ENCODE measurements around the gene HCFC1R1. TPM values are rescaled to one million over a fixed set of nuclear protein-coding genes. Genes with fewer than 3 reads are reported as not detected.
A peak's percentile ranks its signal among the peaks of the same experiment; 100 is the strongest.

Gene HCFC1R1
- total RNA-seq, 2 donors from 2014 or later, result 49.8 to 59.1 TPM

DNA sequence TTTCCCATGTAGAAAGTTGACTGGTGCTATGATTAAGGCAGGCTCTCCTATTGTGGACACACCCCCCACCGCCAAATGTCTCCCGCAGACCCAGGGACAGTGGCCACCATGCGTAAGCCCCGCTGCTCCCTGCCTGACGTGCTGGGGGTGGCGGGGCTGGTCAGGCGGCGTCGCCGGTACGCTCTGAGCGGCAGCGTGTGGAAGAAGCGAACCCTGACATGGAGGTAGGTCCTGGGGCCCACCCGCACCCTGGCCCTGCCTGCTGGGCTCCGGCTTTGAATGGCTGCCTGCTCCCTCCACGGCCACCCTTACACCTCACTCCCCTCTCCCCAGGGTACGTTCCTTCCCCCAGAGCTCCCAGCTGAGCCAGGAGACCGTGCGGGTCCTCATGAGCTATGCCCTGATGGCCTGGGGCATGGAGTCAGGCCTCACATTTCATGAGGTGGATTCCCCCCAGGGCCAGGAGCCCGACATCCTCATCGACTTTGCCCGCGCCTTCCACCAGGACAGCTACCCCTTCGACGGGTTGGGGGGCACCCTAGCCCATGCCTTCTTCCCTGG, 26.3 kb upstream of the HCFC1R1 start:
- 95 to 99% methylated on average over 14 to 26 of the region's 26 CpGs for WGBS, 2 experiments (ENCODE audit: insufficient coverage in 1 of 2, insufficient read length in 1 of 2)
- peaks cover 34% of the 10 kb centered on the region for H3K27me3 ChIP-seq (ENCODE audit: control insufficient read depth, insufficient read depth, low read length, poor library complexity, severe bottlenecking)
- no peak overlapping the region for H3K4me3 Mint-ChIP-seq
- H3K4me1 Mint-ChIP-seq, result peaks cover 3% of the 10 kb centered on the region
- no peaks in the 10 kb centered on the region for H3K9me3 Mint-ChIP-seq
- H3K27ac Mint-ChIP-seq, result no peak overlapping the region
- no peak overlapping the region for H3K9ac ChIP-seq (ENCODE audit: extremely low read depth, low read length, poor library complexity, severe bottlenecking)
- peaks cover 63% of the 10 kb centered on the region for H3K27me3 Mint-ChIP-seq (ENCODE audit: insufficient read depth)
- no peaks in the 10 kb centered on the region for H3K36me3 ChIP-seq (ENCODE audit: control insufficient read depth, insufficient read depth, low read length)
- H3K27ac ChIP-seq (ENCODE audit: low read depth, low read length), result no peak overlapping the region
- no peak overlapping the region for H3K4me3 ChIP-seq (ENCODE audit: low read length)
- H3K36me3 Mint-ChIP-seq (ENCODE audit: low read depth), result peaks cover 13% of the 10 kb centered on the region
- TF ChIP-seq, protein P1, sequence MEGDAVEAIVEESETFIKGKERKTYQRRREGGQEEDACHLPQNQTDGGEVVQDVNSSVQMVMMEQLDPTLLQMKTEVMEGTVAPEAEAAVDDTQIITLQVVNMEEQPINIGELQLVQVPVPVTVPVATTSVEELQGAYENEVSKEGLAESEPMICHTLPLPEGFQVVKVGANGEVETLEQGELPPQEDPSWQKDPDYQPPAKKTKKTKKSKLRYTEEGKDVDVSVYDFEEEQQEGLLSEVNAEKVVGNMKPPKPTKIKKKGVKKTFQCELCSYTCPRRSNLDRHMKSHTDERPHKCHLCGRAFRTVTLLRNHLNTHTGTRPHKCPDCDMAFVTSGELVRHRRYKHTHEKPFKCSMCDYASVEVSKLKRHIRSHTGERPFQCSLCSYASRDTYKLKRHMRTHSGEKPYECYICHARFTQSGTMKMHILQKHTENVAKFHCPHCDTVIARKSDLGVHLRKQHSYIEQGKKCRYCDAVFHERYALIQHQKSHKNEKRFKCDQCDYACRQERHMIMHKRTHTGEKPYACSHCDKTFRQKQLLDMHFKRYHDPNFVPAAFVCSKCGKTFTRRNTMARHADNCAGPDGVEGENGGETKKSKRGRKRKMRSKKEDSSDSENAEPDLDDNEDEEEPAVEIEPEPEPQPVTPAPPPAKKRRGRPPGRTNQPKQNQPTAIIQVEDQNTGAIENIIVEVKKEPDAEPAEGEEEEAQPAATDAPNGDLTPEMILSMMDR (conservative IDR thresholded peaks at IDR 0.05), result no peak
- no peaks in the 10 kb centered on the region for H3K9me3 ChIP-seq (ENCODE audit: control insufficient read depth, low read length)
- H3K4me1 ChIP-seq (ENCODE audit: control insufficient read depth, insufficient read depth, low read length), result no peaks in the 10 kb centered on the region
- DNase-seq, result no peak

DNA sequence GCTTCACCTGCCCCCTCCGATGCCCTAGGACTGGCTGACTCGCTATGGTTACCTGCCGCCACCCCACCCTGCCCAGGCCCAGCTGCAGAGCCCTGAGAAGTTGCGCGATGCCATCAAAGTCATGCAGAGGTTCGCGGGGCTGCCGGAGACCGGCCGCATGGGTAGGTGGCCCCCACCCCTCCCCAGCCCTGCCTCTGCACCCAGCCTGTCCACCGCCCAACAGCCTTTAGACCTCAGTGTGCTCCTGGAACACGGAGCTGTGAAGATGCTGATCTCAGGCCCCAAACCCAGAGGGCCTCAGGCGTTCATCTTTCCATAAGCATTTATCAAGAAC, 23.6 kb upstream of the HCFC1R1 start:
- Histone ChIP-seq H3K36me3 (ENCODE audit: control insufficient read depth, insufficient read depth, low read length) (no peaks in the 10 kb centered on the region), H3K4me3 (ENCODE audit: low read length) (no peak overlapping the region), H3K9me3 (ENCODE audit: control insufficient read depth, low read length) (no peaks in the 10 kb centered on the region), H3K9ac (ENCODE audit: extremely low read depth, low read length, poor library complexity, severe bottlenecking) (no peak overlapping the region), H3K27me3 (ENCODE audit: control insufficient read depth, insufficient read depth, low read length, poor library complexity, severe bottlenecking) (peaks cover 59% of the 10 kb centered on the region), H3K4me1 (ENCODE audit: control insufficient read depth, insufficient read depth, low read length) (no peaks in the 10 kb centered on the region), H3K27ac (ENCODE audit: low read depth, low read length) (no peak overlapping the region)
- Mint-ChIP-seq H3K27me3 (ENCODE audit: insufficient read depth) (peaks cover 69% of the 10 kb centered on the region), H3K27ac (no peak overlapping the region), H3K9me3 (no peaks in the 10 kb centered on the region), H3K4me1 (peaks cover 4% of the 10 kb centered on the region), H3K4me3 (peak overlapping the region; percentile 63), H3K36me3 (ENCODE audit: low read depth) (peaks cover 3% of the 10 kb centered on the region)
- TF ChIP-seq, protein P1 (conservative IDR thresholded peaks at IDR 0.05), result no peak
- peak; percentile 76 for DNase-seq
- 36 to 54% methylated on average over 2 to 13 of the region's 13 CpGs for WGBS, 2 experiments (ENCODE audit: insufficient coverage in 1 of 2, insufficient read length in 1 of 2)

DNA sequence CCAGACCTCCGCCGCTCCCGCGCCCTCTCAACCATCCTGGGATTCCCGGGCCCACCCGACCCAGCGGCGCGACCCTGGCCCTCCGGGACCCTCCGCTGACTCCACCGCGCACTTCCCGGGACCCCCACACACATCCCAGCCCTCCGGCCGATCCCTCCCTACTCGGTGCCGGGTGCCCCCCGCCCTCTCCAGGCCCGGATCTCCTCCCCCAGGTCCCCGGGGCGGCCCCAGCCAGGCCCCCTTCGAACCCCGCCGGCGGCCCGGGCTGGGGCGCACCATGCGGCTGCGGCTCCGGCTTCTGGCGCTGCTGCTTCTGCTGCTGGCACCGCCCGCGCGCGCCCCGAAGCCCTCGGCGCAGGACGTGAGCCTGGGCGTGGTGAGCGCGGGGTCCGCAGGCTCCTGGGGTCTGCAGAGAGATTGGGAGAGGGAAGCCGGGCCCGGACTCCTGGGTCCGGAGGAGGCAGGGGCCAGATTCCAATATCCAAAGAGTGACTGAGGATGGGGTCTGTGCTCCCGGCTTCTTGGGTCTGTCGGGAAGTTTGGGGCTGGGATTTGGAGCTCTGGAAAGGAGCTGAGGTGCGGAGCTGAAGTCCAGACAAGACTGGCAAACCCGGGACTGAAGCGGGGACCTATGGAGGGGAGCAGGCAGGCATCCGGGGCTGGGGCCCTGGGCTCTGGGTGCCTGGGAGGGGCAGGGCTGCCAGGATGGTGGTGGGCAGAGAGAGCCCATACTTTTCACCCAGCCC, 23.1 kb upstream of the HCFC1R1 start:
- peaks cover 4% of the 10 kb centered on the region for H3K4me1 Mint-ChIP-seq
- Histone ChIP-seq H3K9me3 (ENCODE audit: control insufficient read depth, low read length) (no peaks in the 10 kb centered on the region), H3K9ac (ENCODE audit: extremely low read depth, low read length, poor library complexity, severe bottlenecking) (no peak overlapping the region), H3K27me3 (ENCODE audit: control insufficient read depth, insufficient read depth, low read length, poor library complexity, severe bottlenecking) (peaks cover 59% of the 10 kb centered on the region), H3K36me3 (ENCODE audit: control insufficient read depth, insufficient read depth, low read length) (no peaks in the 10 kb centered on the region), H3K27ac (ENCODE audit: low read depth, low read length) (no peak overlapping the region), H3K4me1 (ENCODE audit: control insufficient read depth, insufficient read depth, low read length) (no peaks in the 10 kb centered on the region), H3K4me3 (ENCODE audit: low read length) (no peak overlapping the region)
- peak overlapping the region; percentile 63 for H3K4me3 Mint-ChIP-seq
- TF ChIP-seq, protein P1 (conservative IDR thresholded peaks at IDR 0.05), result no peak
- peaks cover 67% of the 10 kb centered on the region for H3K27me3 Mint-ChIP-seq (ENCODE audit: insufficient read depth)
- no peaks in the 10 kb centered on the region for H3K36me3 Mint-ChIP-seq (ENCODE audit: low read depth)
- H3K9me3 Mint-ChIP-seq, result no peaks in the 10 kb centered on the region
- DNase-seq, result peak; percentile 81
- 4% methylated on average over 19 to 54 of the region's 54 CpGs for WGBS, 2 experiments (ENCODE audit: insufficient coverage in 1 of 2, insufficient read length in 1 of 2)
- no peak overlapping the region for H3K27ac Mint-ChIP-seq
